22Rv1 (cell line): Measurements from ENCODE around the gene KIF7.
A peak's percentile ranks its signal among the peaks of the same experiment; 100 is the strongest.

Source experiments
- H3K27ac ChIP-seq: fragments of 450-650 bp; 2 replicates; pipeline ENCODE4 v1.5.1; 2017
- CTCF ChIP-seq: fragments of 450-650 bp; IDR thresholded peaks from 2 replicates; pipeline ENCODE4 v1.5.1; 2017; ENCODE audit warnings: mild to moderate bottlenecking
- ZFX ChIP-seq: fragments of 450-650 bp; IDR thresholded peaks from 2 replicates; pipeline ENCODE4 v1.6.1; 2017; ENCODE audit warnings: antibody characterized with exemption, borderline replicate concordance

The KIF7 gene, protein sequence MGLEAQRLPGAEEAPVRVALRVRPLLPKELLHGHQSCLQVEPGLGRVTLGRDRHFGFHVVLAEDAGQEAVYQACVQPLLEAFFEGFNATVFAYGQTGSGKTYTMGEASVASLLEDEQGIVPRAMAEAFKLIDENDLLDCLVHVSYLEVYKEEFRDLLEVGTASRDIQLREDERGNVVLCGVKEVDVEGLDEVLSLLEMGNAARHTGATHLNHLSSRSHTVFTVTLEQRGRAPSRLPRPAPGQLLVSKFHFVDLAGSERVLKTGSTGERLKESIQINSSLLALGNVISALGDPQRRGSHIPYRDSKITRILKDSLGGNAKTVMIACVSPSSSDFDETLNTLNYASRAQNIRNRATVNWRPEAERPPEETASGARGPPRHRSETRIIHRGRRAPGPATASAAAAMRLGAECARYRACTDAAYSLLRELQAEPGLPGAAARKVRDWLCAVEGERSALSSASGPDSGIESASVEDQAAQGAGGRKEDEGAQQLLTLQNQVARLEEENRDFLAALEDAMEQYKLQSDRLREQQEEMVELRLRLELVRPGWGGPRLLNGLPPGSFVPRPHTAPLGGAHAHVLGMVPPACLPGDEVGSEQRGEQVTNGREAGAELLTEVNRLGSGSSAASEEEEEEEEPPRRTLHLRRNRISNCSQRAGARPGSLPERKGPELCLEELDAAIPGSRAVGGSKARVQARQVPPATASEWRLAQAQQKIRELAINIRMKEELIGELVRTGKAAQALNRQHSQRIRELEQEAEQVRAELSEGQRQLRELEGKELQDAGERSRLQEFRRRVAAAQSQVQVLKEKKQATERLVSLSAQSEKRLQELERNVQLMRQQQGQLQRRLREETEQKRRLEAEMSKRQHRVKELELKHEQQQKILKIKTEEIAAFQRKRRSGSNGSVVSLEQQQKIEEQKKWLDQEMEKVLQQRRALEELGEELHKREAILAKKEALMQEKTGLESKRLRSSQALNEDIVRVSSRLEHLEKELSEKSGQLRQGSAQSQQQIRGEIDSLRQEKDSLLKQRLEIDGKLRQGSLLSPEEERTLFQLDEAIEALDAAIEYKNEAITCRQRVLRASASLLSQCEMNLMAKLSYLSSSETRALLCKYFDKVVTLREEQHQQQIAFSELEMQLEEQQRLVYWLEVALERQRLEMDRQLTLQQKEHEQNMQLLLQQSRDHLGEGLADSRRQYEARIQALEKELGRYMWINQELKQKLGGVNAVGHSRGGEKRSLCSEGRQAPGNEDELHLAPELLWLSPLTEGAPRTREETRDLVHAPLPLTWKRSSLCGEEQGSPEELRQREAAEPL (N-terminal part only)

DNA sequence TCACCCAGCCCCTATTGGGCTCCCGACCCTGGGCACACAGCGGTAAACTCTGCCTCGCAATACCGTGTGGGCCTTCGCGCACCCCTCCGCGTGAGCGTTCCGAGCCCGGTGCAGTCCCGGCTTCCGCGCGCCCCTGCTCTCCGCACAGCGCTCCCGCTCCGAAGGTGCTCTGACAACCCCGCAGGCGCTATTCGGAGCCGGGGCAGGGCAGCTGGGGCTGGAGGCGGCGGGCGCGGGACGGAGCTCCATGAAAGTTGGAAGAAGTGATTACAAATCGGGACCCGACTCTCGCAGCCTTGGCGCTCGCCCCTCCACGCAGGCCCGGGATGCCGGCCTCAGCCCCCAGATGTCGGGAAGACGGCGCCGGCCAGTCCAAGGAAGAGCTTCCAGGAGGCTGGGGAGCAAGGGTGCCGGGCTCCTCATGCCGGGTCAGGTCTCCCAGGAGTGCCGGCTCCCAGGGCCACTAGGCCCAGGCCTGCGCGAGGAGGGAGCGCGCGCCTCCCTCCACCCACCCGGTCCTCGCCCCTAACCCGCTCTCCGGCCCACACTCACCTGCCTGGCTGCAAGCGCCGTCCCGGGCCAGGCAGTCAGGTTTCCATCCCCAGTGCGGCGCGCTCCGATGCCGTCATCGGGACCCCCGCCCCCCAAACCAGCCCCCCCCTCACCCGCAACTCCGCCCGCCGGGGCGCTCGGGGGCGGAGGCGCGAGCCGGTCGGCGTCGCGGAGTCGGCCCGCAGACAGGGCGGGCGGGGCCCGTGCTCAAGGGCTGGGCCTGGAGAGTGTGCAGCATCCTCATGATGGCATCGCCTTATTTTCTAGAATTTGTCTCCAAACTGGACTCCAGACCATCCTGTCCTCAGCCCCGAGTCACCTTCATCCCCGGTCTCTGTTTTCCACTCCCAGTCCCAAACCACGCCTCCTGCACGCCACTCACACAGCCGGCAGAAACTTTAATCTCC is at the start of gene KIF7:
KIF7 (minus strand) TSS at position 621 of the 959 bp plus-strand sequence. CDS start 2,537 bp downstream, outside the sequence.
- H3K27ac ChIP-seq = no peak within 1 kb of the TSS
- TF ChIP-seq CTCF = no peak
- no peak for TF ChIP-seq ZFX

DNA sequence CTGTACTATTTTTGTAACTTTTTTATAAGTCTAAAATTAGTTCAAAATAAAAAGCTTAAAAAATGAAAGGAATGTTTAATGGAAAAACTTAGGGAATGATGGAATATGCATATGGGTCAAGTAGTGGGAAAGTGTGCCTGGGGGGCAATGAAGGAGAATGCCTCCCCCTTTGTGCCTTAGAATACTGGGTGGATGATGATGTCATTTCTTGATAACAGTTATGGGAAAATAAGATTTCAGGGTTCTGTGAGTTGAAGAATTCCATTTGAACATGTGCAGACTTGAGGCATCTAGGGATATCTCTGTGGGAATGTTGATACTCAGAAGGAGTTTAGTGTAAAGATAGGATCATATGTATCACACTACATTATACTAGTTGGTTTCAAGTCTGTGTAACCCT is 49.1 kb upstream of the KIF7 start:
- TF ChIP-seq ZFX (no peak), CTCF (no peak)
- no peak overlapping the region for H3K27ac ChIP-seq

DNA sequence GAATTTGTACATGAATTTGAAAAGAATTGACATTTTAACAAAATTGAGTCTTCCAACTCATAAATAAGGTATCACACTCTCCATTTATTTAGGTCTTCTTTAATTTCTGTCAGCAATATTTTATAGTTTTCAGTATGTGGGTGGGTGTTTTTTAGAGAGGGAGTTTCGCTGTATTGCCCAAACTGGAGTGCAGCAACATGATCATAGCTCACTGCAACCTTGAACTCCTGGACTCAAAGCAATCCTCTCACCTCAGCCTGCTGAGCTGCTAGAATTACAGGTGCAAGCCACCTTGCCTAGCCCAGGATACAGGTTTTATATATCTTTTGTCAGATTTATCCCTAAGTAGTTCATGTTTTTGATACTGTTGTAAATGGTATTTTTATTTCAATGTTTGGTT is 39.9 kb upstream of the KIF7 start:
- TF ChIP-seq CTCF (no peak), ZFX (no peak)
- no peak overlapping the region for H3K27ac ChIP-seq

DNA sequence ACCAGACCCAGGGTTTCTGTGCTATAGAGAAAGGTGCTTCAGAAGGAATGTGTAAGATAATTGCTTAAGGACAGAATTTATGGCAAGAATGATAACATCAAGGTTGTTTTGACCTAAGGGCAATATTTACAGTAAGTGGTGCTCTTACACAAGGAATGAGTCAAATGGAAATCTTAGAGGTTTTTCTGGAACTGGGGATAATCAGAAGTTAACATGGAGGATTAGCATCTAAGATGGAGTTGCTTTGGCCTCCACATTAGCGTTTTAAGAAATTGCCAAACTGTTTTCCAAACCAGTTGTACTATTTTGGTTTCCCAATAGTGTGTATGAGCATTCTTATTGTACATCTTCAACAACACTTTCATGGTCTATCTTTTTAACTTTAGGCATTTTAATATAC is 38.4 kb upstream of the KIF7 start:
- TF ChIP-seq ZFX (no peak), CTCF (no peak)
- H3K27ac ChIP-seq = no peak overlapping the region

GRCh38 chr15:89693091-89693490 is 37.8 kb upstream of the KIF7 start:
- no peak overlapping the region for H3K27ac ChIP-seq
- TF ChIP-seq ZFX = no peak
- TF ChIP-seq CTCF = no peak

GRCh38 chr15:89690276-89691218 is 35.3 kb upstream of the KIF7 start, which contains the start of the genes PEX11A and WDR93:
Gene PEX11A (minus strand): TSS chr15:89690754. CDS start chr15:89690632, 122 bp downstream.
Gene WDR93 (plus strand): TSS chr15:89690811. CDS start chr15:89701747, 10,936 bp downstream.
- peak within 1 kb of the TSS; percentile 20; the same call in 1 of the 2 replicates for H3K27ac ChIP-seq
- no peak for TF ChIP-seq CTCF

- H3K27ac ChIP-seq = peak overlapping the region; percentile 20; the same call in 1 of the 2 replicates
Observed at GRCh38 chr15:89689930-89690275, 34.6 kb upstream of the KIF7 start.
